Measurements from ENCODE around the gene CEMP1. TPM values are rescaled to one million over a fixed set of nuclear protein-coding genes. Genes with fewer than 3 reads are reported as not detected.

The CEMP1 gene
- total and polyA plus RNA-seq, 2 donors (not counting 1 experiment from before 2014, with no cell fraction given): 0.66 to 2.3 TPM

- intact Hi-C loops (cut with micrococcal nuclease): no loop called here
- WGBS (ENCODE audit: insufficient coverage): 98% methylated on average over 6 of the region's 9 CpGs
- H3K9me3 Mint-ChIP-seq (ENCODE audit: insufficient read depth): no peaks in the 10 kb centered on the region
- H3K4me3 Mint-ChIP-seq: no peak overlapping the region
- Histone ChIP-seq H3K4me2 (replicated peaks; ENCODE audit: low read depth, low read length, poor library complexity, severe bottlenecking) (no peak overlapping the region), H3K36me3 (replicated peaks in 1 of 2; ENCODE audit: control extremely low read depth in 1 of 2, control insufficient read depth in 1 of 2, extremely low read depth in 1 of 2, insufficient read depth in 2 of 2, low read length in 1 of 2) (peaks cover 0 to 67% of the 10 kb centered on the region in 2 experiments), H4K20me1 (ENCODE audit: control insufficient read depth, insufficient read depth, low read length, poor library complexity, severe bottlenecking) (peaks cover 25% of the 10 kb centered on the region), H2AFZ (ENCODE audit: insufficient read depth, low read depth, low read length, poor library complexity, severe bottlenecking) (no peak overlapping the region), H3K4me3 (ENCODE audit: control extremely low read depth in 1 of 5, extremely low read depth in 1 of 5, insufficient read depth in 1 of 5, low read depth in 2 of 5, low read length in 4 of 5) (no peak overlapping the region), H3K9ac (ENCODE audit: low read length) (no peak overlapping the region), H3K4me1 (ENCODE audit: control insufficient read depth in 2 of 2, insufficient read depth in 2 of 2, low read length in 2 of 2) (peaks cover 12 to 17% of the 10 kb centered on the region in 2 donors), H3K9me3 (ENCODE audit: control extremely low read depth in 1 of 3, control insufficient read depth in 2 of 3, insufficient read depth in 1 of 3, low read length in 2 of 3) (peaks cover 0 to 3% (median 0%) of the 10 kb centered on the region in 3 donors), H3K27ac (ENCODE audit: low read length in 2 of 2) (no peak overlapping the region), H3K27me3 (replicated peaks in 1 of 4; ENCODE audit: control extremely low read depth in 1 of 4, control insufficient read depth in 3 of 4, insufficient read depth in 4 of 4, low read length in 3 of 4) (no peaks in the 10 kb centered on the region), H3K79me2 (ENCODE audit: control insufficient read depth, insufficient read depth, low read length) (peaks cover 76% of the 10 kb centered on the region)
- DNase-seq (no peak), ATAC-seq (ENCODE audit: low read depth) (no peak)
- CTCF ChIA-PET: no interaction called here
- no peaks in the 10 kb centered on the region for H3K27me3 Mint-ChIP-seq
- H3K4me1 Mint-ChIP-seq: peaks cover 29% of the 10 kb centered on the region
- POLR2A ChIA-PET: no interaction called here
- H3K27ac Mint-ChIP-seq: peak overlapping the region; percentile 47
- TF ChIP-seq EZH2 (IDR thresholded peaks at IDR 0.05; ENCODE audit: borderline replicate concordance, insufficient read depth, low read depth, low read length, poor library complexity, severe bottlenecking): no peak
- TF ChIP-seq, protein P1, sequence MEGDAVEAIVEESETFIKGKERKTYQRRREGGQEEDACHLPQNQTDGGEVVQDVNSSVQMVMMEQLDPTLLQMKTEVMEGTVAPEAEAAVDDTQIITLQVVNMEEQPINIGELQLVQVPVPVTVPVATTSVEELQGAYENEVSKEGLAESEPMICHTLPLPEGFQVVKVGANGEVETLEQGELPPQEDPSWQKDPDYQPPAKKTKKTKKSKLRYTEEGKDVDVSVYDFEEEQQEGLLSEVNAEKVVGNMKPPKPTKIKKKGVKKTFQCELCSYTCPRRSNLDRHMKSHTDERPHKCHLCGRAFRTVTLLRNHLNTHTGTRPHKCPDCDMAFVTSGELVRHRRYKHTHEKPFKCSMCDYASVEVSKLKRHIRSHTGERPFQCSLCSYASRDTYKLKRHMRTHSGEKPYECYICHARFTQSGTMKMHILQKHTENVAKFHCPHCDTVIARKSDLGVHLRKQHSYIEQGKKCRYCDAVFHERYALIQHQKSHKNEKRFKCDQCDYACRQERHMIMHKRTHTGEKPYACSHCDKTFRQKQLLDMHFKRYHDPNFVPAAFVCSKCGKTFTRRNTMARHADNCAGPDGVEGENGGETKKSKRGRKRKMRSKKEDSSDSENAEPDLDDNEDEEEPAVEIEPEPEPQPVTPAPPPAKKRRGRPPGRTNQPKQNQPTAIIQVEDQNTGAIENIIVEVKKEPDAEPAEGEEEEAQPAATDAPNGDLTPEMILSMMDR (IDR thresholded peaks at IDR 0.05): no peak
Observed at GRCh38 chr16:2524339-2524938, 6.8 kb downstream of the CEMP1 start.

- H3K27ac ChIP-seq (ENCODE audit: low read length in 2 of 2): no peak overlapping the region
- Mint-ChIP-seq H3K4me1 (peaks cover 34% of the 10 kb centered on the region), H3K27ac (peak overlapping the region; percentile 59), H3K9me3 (ENCODE audit: insufficient read depth) (no peaks in the 10 kb centered on the region), H3K4me3 (no peak overlapping the region), H3K27me3 (no peaks in the 10 kb centered on the region)
- H2AFZ ChIP-seq (ENCODE audit: insufficient read depth, low read depth, low read length, poor library complexity, severe bottlenecking): no peak overlapping the region
- H3K9me3 ChIP-seq (ENCODE audit: control extremely low read depth in 1 of 3, control insufficient read depth in 2 of 3, insufficient read depth in 1 of 3, low read length in 2 of 3): peaks cover 0 to 3% (median 0%) of the 10 kb centered on the region in 3 donors
- peaks cover 76% of the 10 kb centered on the region for H3K79me2 ChIP-seq (ENCODE audit: control insufficient read depth, insufficient read depth, low read length)
- 93% methylated on average over 6 of the region's 6 CpGs for WGBS (ENCODE audit: insufficient coverage)
- ChIA-PET CTCF (no interaction called here), POLR2A (no interaction called here)
- H3K27me3 ChIP-seq (replicated peaks in 1 of 4; ENCODE audit: control extremely low read depth in 1 of 4, control insufficient read depth in 3 of 4, insufficient read depth in 4 of 4, low read length in 3 of 4): no peaks in the 10 kb centered on the region
- intact Hi-C loops (cut with micrococcal nuclease): no loop called here
- H4K20me1 ChIP-seq (ENCODE audit: control insufficient read depth, insufficient read depth, low read length, poor library complexity, severe bottlenecking): peaks cover 31% of the 10 kb centered on the region
- ATAC-seq (ENCODE audit: low read depth) (no peak), DNase-seq (no peak)
- H3K36me3 ChIP-seq (replicated peaks in 1 of 2; ENCODE audit: control extremely low read depth in 1 of 2, control insufficient read depth in 1 of 2, extremely low read depth in 1 of 2, insufficient read depth in 2 of 2, low read length in 1 of 2): peaks cover 0 to 66% of the 10 kb centered on the region in 2 experiments
- H3K9ac ChIP-seq (ENCODE audit: low read length): no peak overlapping the region
- H3K4me2 ChIP-seq (replicated peaks; ENCODE audit: low read depth, low read length, poor library complexity, severe bottlenecking): no peak overlapping the region
- H3K4me1 ChIP-seq (ENCODE audit: control insufficient read depth in 2 of 2, insufficient read depth in 2 of 2, low read length in 2 of 2): peaks cover 18 to 22% of the 10 kb centered on the region in 2 donors
- no peak for TF ChIP-seq EZH2 (IDR thresholded peaks at IDR 0.05; ENCODE audit: borderline replicate concordance, insufficient read depth, low read depth, low read length, poor library complexity, severe bottlenecking)
- TF ChIP-seq, protein P1 (IDR thresholded peaks at IDR 0.05): no peak
- no peak overlapping the region for H3K4me3 ChIP-seq (ENCODE audit: control extremely low read depth in 1 of 5, extremely low read depth in 1 of 5, insufficient read depth in 1 of 5, low read depth in 2 of 5, low read length in 4 of 5)
Observed at GRCh38 chr16:2523801-2524231, 7.4 kb downstream of the CEMP1 start.
